Brain microvascular endothelial cell (primary cell): ENCODE measurements around the gene COL27A1.

Experiments used
- DNase-seq: peaks from one replicate; pipeline ENCODE4 v3.0.0-alpha.2; 2020
- H3K27ac ChIP-seq: fragments of 250-450 bp; sonication (Bioruptor Pico); 2 replicates; pipeline ENCODE4 v1.5.1; 2020; ENCODE audit warnings: mild to moderate bottlenecking, moderate library complexity
- H3K27me3 ChIP-seq: fragments of 250-450 bp; sonication (Bioruptor Pico); replicated peaks from 2 replicates; pipeline ENCODE4 v1.5.1; 2020; ENCODE audit warnings: mild to moderate bottlenecking
- H3K36me3 ChIP-seq: fragments of 250-450 bp; sonication (Bioruptor Pico); replicated peaks from 2 replicates; pipeline ENCODE4 v1.5.1; 2020; ENCODE audit warnings: mild to moderate bottlenecking
- H3K4me3 ChIP-seq: 2 replicates; pipeline ENCODE4 v1.5.1; 2011; ENCODE audit warnings: low read depth, mild to moderate bottlenecking, control low read depth, low read length, moderate library complexity
- in situ Hi-C: cut with HindIII; loops from 2 replicates; pipeline ENCODE4 v1.10.0; 2017; ENCODE audit warnings: low sequenced_read_pairs, low pct_ligation_motif_present
- TF ChIP-seq, protein P1 (sequence below): IDR thresholded peaks from 2 replicates; pipeline ENCODE4 v1.5.1; 2011; ENCODE audit warnings: low read depth, mild to moderate bottlenecking, moderate library complexity, low read length, control low read depth, inconsistent platforms; ENCODE audit errors: missing control alignments

The COL27A1 gene

DNA sequence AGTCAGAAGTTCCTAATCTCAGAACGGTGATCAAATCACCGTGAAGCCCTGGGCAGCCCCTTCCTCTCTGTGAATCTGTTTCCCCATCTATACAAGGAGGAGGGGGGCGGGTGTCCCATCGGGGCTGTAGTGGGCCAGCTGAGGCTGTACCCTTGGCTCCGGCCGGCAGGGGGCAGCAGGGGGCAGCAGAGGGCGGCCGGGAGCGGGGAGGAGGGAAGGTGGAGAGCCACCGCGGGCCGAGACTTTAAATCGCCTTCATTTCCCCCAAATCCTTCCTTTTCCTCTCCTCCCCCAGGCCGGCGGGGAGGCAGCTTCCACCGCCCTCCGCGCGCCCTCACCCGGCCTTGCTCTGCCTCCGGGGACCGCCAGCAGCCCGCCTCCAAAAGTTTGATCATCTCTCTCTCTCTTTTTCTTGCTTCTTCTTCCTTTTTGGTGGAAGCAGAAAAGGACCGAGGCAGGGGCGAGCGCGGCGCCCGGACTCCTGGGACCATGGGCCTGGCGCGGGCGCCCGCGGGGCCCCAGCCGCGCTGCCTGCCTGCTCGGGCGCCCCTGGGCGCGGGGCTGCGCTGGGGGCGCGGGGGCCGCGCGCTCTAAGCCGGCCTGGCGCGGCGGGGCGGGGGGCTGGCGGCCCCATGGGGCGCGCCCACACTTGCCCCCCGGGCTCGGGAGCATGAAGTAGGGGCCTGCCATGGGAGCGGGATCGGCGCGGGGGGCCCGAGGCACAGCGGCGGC, at the start of gene COL27A1:
COL27A1 (plus strand) TSS at position 275 of the 732 bp plus-strand sequence; CDS start at position 689, 414 bp downstream.
- Histone ChIP-seq H3K36me3 (no peaks in the 10 kb centered on the region), H3K4me3 (peak within 1 kb of the TSS; percentile 67), H3K27me3 (peaks cover 19% of the 10 kb centered on the region), H3K27ac (peak within 1 kb of the TSS; percentile 2)
- DNase-seq = peak; percentile 65
- in situ Hi-C loops = no loop called here
- TF ChIP-seq, protein P1, sequence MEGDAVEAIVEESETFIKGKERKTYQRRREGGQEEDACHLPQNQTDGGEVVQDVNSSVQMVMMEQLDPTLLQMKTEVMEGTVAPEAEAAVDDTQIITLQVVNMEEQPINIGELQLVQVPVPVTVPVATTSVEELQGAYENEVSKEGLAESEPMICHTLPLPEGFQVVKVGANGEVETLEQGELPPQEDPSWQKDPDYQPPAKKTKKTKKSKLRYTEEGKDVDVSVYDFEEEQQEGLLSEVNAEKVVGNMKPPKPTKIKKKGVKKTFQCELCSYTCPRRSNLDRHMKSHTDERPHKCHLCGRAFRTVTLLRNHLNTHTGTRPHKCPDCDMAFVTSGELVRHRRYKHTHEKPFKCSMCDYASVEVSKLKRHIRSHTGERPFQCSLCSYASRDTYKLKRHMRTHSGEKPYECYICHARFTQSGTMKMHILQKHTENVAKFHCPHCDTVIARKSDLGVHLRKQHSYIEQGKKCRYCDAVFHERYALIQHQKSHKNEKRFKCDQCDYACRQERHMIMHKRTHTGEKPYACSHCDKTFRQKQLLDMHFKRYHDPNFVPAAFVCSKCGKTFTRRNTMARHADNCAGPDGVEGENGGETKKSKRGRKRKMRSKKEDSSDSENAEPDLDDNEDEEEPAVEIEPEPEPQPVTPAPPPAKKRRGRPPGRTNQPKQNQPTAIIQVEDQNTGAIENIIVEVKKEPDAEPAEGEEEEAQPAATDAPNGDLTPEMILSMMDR = peak; percentile 92

DNA sequence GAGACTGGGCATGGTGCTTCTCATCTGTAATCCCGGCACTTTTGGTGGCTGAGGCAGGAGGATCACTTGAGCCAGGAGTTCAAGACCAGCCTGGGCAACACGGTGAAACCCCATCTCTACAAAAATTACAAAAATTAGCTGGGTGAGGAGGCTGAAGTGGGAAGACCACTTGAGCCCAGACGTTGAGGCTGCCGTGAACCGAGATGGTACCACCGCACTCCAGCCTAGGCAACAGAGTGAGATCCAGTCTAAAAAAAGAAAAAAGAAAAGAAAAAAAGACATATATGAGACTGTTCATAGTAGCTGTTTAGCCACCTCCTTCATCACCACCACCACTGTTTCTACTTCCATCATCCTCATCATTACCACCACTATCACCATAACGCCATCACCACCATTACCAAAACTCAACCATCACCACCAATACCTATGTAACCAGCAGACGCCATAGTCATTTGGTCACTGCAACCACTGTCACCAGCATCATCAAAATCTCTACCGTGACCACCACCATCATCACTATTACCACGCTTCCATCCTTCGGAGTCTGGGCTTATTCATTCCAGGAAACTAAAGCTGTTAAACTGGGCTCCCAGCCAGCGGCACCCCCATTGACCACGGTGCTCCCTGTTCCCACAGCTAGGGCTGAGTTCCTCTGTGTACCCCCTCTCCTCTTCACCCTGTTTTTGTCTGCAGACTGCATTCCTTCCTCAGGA, 47.9 kb upstream of the COL27A1 start:
- H3K27me3 ChIP-seq = peaks cover 4% of the 10 kb centered on the region
- no peak overlapping the region for H3K27ac ChIP-seq
- in situ Hi-C loops = no loop called here
- TF ChIP-seq, protein P1 = no peak
- no peak overlapping the region for H3K4me3 ChIP-seq
- DNase-seq = no peak
- no peaks in the 10 kb centered on the region for H3K36me3 ChIP-seq

DNA sequence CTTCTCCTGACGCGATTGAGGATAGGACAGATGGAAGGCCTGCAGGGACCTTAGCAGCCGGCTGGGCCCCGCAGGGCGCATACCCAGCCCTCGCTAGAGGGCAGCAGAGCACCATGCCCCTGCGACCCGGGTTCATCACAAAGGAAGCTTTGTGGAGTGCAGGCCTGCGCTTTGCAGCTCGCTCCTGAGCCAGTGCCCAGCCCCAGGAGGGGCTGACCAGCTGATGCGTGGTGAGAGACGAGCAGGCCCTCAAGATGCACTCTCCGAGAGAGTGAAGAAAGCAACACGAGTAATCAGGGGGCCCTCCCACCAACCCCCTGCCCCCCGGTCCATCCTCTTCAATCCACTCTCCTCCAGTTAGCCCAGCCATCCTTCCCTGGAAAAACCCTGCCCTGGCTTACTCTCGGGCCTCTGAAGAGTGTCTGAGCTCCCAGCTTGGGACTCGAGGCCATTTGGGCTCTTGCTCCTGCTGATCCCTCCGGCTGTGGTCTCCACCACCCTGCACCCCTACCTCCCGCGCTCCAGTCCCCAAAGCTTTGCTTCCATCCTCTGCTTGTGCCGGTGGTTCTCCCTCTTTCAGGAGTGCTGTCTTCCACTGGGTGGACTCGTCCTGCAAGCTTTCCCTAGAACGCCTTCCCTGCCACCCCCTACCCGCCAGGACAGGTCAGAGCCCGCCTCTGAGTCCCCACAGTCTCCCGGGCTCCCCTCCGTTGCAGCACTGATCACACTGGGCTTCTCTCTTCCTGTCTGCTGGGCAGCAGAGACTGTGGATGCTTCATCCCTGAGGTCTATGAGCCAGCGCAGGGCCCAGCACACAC, 47.1 kb upstream of the COL27A1 start:
- Histone ChIP-seq H3K27me3 (peaks cover 4% of the 10 kb centered on the region), H3K27ac (no peak overlapping the region), H3K36me3 (no peaks in the 10 kb centered on the region), H3K4me3 (no peak overlapping the region)
- DNase-seq = peak; percentile 59
- TF ChIP-seq, protein P1 = peak; percentile 100
- in situ Hi-C loops = no loop called here

DNA sequence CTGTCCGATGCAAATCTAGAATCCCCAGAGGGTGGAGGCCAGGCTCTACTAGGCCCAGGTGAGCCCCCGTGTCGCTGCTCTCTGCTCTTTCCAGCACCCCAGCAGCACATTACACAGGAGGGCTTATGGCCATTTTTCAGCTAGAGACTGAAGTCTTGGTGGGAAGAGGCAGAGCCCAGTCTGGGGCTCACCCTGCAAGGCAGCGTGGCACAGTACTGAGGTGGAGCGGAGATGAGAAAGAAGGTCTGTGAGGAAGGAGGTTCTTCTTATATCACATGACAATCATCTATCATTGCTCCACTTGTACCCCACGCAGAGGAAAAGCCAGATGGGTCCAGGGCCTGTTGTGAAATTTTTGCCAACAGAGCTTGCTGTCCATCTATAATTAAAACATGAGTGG, 46.2 kb upstream of the COL27A1 start:
- in situ Hi-C loops = no loop called here
- no peaks in the 10 kb centered on the region for H3K36me3 ChIP-seq
- peaks cover 4% of the 10 kb centered on the region for H3K27me3 ChIP-seq
- no peak for DNase-seq
- TF ChIP-seq, protein P1 = no peak
- H3K4me3 ChIP-seq = no peak overlapping the region
- no peak overlapping the region for H3K27ac ChIP-seq

DNA sequence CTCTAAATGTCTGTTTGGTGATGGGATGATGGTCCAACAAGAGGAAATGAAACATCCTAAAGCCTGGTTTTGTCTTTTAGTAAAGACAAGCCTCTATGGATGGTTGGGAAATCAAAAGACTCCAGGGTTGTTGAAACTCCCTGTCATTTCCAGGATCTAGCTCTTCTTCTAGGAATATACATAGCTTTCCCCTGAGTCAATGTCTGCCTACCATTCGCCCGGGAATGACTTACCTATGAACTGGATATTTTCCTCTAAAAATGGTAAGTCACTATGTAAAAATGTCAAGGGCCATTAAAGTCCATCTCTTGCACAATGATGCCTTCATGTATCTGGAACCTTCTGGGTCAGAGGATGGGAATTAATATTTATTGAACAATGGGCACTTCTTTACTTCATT, 45.2 kb upstream of the COL27A1 start:
- H3K27ac ChIP-seq = no peak overlapping the region
- DNase-seq = no peak
- in situ Hi-C loops = no loop called here

More for the DNA sequence above, 45.2 kb upstream of the COL27A1 start:
- TF ChIP-seq, protein P1 = no peak
- H3K27me3 ChIP-seq = peaks cover 4% of the 10 kb centered on the region
- H3K36me3 ChIP-seq = no peaks in the 10 kb centered on the region
- no peak overlapping the region for H3K4me3 ChIP-seq
